MCF 10A (cell line): ENCODE data around the gene TCF25. TPM values are rescaled to one million over a fixed set of nuclear protein-coding genes. Genes with fewer than 3 reads are reported as not detected.

Experiments used
- BruUV-seq: library from RNA; stranded (reverse); fragments of 400-500 nt; replicated peaks from 2 replicates; lab custom pipeline; 2021; lab: Mats Ljungman, UMichigan
- CTCF ChIA-PET: fragments of 300-600 bp; sonication (Branson Sonifier 250); formaldehyde crosslinking; extraction: SDS; loops from one replicate; lab custom pipeline; 2021; ENCODE audit warnings: antibody characterized with exemption, inconsistent platforms; lab: Yijun Ruan, JAX
- POLR2A ChIA-PET: fragments of 300-600, 350-650 bp; sonication (Branson Sonifier 250); formaldehyde crosslinking; extraction: SDS; loops from one replicate; lab custom pipeline; 2020; ENCODE audit warnings: antibody characterized with exemption, inconsistent platforms; lab: Yijun Ruan, JAX
- DNase-seq: peaks from one replicate; pipeline ENCODE4 v3.0.0-alpha.2; 2018; ENCODE audit not compliant: unreplicated experiment
- H3K27ac Mint-ChIP-seq: one replicate; pipeline ENCODE4 v1.8.0; 2022; ENCODE audit warnings: mild to moderate bottlenecking, low read depth, mixed read lengths; ENCODE audit not compliant: unreplicated experiment
- H3K27me3 Mint-ChIP-seq: one replicate; pipeline ENCODE4 v1.8.0; 2022; ENCODE audit warnings: mixed read lengths; ENCODE audit not compliant: insufficient read depth, unreplicated experiment
- H3K36me3 Mint-ChIP-seq: one replicate; pipeline ENCODE4 v1.8.0; 2022; ENCODE audit warnings: mild to moderate bottlenecking, moderate library complexity, mixed read lengths; ENCODE audit not compliant: insufficient read depth, unreplicated experiment
- H3K4me1 Mint-ChIP-seq: one replicate; pipeline ENCODE4 v1.8.0; 2022; ENCODE audit warnings: mixed read lengths; ENCODE audit not compliant: insufficient read depth, unreplicated experiment
- H3K4me3 Mint-ChIP-seq: one replicate; pipeline ENCODE4 v1.8.0; 2022; ENCODE audit warnings: mild to moderate bottlenecking, moderate library complexity, mixed read lengths; ENCODE audit not compliant: unreplicated experiment
- H3K9me3 Mint-ChIP-seq: one replicate; pipeline ENCODE4 v1.8.0; 2022; ENCODE audit warnings: mixed read lengths; ENCODE audit not compliant: unreplicated experiment
- CTCF ChIP-seq: fragments of 200-600 bp; IDR thresholded peaks from one replicate; pipeline ENCODE4 v1.8.0; 2022; ENCODE audit warnings: antibody characterized with exemption, mild to moderate bottlenecking; ENCODE audit not compliant: unreplicated experiment
- intact Hi-C: fragments of 100-400 bp; cut with micrococcal nuclease; formaldehyde crosslinking; loops from 2 replicates; pipeline ENCODE4 v1.14.1; 2022
- total RNA-seq: library from RNA; stranded (reverse); gene quantifications from 2 replicates; pipeline ENCODE4 v1.2.3, GENCODE V29; 2022

Gene TCF25
- total RNA-seq, 1 experiment from 2014 or later, result 239 TPM

- no peaks in the 10 kb centered on the region for H3K27me3 Mint-ChIP-seq
- no TSS peak for BruUV-seq
- no peak for TF ChIP-seq CTCF
- intact Hi-C loops, result no loop called here
- CTCF ChIA-PET, result interaction anchor here (0.7 kb wide), 1 partner anchor 8 kb away, joined by 3 read pairs; no protein-coding TSS in a partner anchor
- no peaks in the 10 kb centered on the region for H3K4me1 Mint-ChIP-seq
- DNase-seq, result no peak
- POLR2A ChIA-PET, result interaction anchor here (0.7 kb wide), 1 partner anchor 30 kb away, joined by 3 read pairs; no protein-coding TSS in a partner anchor
- H3K9me3 Mint-ChIP-seq, result no peaks in the 10 kb centered on the region
- peaks cover 5% of the 10 kb centered on the region for H3K36me3 Mint-ChIP-seq
- no peak overlapping the region for H3K4me3 Mint-ChIP-seq
- no peak overlapping the region for H3K27ac Mint-ChIP-seq
Observed at GRCh38 chr16:89847051-89847939, 26.1 kb upstream of the TCF25 start.

- H3K27me3 Mint-ChIP-seq, result no peaks in the 10 kb centered on the region
- POLR2A ChIA-PET, result no interaction called here
- no peaks in the 10 kb centered on the region for H3K9me3 Mint-ChIP-seq
- no TSS peak for BruUV-seq
- H3K4me3 Mint-ChIP-seq, result no peak overlapping the region
- intact Hi-C loops, result no loop called here
- TF ChIP-seq CTCF, result no peak
- H3K36me3 Mint-ChIP-seq, result peaks cover 5% of the 10 kb centered on the region
- CTCF ChIA-PET, result no interaction called here
- DNase-seq, result no peak
- no peak overlapping the region for H3K27ac Mint-ChIP-seq
- no peaks in the 10 kb centered on the region for H3K4me1 Mint-ChIP-seq
Observed at GRCh38 chr16:89847940-89848297, 25.5 kb upstream of the TCF25 start.

- BruUV-seq, result no TSS peak
- TF ChIP-seq CTCF, result no peak
- intact Hi-C loops, result no loop called here
- no peaks in the 10 kb centered on the region for H3K9me3 Mint-ChIP-seq
- CTCF ChIA-PET, result interaction anchor here (1.5 kb wide), 1 partner anchor 12 kb away, joined by 6 read pairs; no protein-coding TSS in a partner anchor
- DNase-seq, result no peak
- POLR2A ChIA-PET, result no interaction called here
- no peak overlapping the region for H3K4me3 Mint-ChIP-seq
- H3K27ac Mint-ChIP-seq, result no peak overlapping the region
- H3K27me3 Mint-ChIP-seq, result no peaks in the 10 kb centered on the region
- H3K36me3 Mint-ChIP-seq, result peaks cover 5% of the 10 kb centered on the region
- H3K4me1 Mint-ChIP-seq, result no peaks in the 10 kb centered on the region
Observed at GRCh38 chr16:89848974-89849373, 24.4 kb upstream of the TCF25 start.

- H3K4me1 Mint-ChIP-seq, result no peaks in the 10 kb centered on the region
- no peak for DNase-seq
- H3K9me3 Mint-ChIP-seq, result no peaks in the 10 kb centered on the region
- ChIA-PET POLR2A (interaction anchor here (0.6 kb wide), 1 partner anchor 109 kb away, joined by 3 read pairs; no protein-coding TSS in a partner anchor), CTCF (interaction anchor here (0.6 to 0.9 kb wide), 2 partner anchors 8 to 13 kb away, joined by 4 read pairs; no protein-coding TSS in a partner anchor)
- TF ChIP-seq CTCF, result no peak
- no peak overlapping the region for H3K27ac Mint-ChIP-seq
- intact Hi-C loops, result no loop called here
- no peaks in the 10 kb centered on the region for H3K27me3 Mint-ChIP-seq
- no peak overlapping the region for H3K4me3 Mint-ChIP-seq
- no TSS peak for BruUV-seq
- peaks cover 12% of the 10 kb centered on the region for H3K36me3 Mint-ChIP-seq
Observed at GRCh38 chr16:89853306-89853993, 19.9 kb upstream of the TCF25 start.
